ENCODE results near the gene TNNI2.

Gene TNNI2

DNA sequence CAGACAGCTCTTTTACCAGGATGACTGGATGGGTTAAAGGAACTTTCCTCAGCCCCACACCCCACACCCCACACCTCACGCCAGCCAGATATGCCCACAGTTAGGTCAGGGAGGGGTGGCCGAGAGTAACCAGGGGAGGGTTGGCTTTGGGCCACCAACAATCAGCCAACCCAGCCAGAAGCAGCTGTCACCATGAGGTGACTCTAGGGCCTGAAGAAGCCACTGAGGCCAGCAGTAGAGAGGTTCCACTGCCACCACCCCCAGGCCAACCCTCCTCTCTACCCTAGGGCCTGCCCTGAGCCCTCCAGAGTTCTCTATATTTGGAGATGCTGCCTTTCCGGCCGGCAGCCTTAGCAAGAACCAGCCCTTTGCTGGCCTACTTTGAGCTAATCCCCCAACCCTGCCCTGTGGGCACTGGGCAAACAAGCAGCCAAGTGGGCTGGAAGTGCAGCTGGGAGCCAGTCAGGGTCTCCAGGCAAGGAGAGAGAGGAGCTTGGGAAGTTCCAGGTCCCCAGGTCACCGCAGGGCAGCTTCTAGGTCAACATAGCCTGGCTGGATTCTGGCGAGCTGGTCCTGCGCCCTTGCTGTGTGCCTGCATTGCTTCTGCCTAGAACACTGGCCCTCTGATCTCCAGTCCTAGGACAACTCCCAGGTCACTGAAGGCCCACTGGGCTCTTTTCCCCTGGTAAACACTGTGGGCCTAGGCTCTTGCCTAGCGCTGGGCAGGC lies 16.0 kb upstream of the TNNI2 start:
- no peak for DNase-seq

GRCh38 chr11:1823376-1824220 lies 15.2 kb upstream of the TNNI2 start:
- DNase-seq = no peak

- DNase-seq = no peak
Observed at GRCh38 chr11:1824221-1825038, 14.4 kb upstream of the TNNI2 start.

DNA sequence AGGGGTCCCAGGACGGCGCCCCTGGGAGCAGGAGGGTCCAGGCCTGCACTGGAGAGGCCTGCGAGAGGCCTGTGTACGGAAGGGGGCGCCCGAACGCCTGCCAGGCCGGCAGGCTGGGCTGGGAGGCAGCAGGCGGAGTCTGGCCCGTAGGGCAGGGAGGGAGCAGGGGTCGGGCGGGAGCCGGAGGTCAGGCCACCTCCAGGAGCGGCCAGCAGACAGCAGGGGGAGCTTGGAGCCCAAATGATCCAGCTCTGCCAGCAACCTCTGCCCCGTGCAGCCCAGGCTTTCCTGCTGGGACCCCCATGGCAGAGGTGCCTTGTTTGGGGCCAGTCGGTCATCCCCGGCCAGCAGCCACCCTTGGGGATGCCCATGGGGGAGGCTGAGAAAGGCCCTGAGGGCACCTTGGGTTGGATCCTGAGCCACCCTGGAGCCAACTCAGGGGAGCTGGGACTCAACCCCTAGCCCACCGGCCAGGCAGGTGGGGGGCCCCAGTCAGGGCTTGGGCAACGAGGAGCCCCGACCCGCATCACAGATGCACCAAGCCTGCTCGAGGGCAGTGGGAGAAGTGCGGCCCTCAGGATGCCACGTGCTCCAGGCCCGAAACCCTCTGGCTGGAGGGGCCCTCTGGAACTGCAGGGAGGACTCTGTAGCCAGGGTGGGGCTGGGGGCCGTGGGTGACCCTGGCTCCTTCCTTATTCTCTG lies 13.6 kb upstream of the TNNI2 start:
- DNase-seq = no peak

- no peak for DNase-seq
Observed at GRCh38 chr11:1825785-1826451, 12.9 kb upstream of the TNNI2 start.

GRCh38 chr11:1826552-1827094 lies 12.2 kb upstream of the TNNI2 start:
- no peak for DNase-seq

DNA sequence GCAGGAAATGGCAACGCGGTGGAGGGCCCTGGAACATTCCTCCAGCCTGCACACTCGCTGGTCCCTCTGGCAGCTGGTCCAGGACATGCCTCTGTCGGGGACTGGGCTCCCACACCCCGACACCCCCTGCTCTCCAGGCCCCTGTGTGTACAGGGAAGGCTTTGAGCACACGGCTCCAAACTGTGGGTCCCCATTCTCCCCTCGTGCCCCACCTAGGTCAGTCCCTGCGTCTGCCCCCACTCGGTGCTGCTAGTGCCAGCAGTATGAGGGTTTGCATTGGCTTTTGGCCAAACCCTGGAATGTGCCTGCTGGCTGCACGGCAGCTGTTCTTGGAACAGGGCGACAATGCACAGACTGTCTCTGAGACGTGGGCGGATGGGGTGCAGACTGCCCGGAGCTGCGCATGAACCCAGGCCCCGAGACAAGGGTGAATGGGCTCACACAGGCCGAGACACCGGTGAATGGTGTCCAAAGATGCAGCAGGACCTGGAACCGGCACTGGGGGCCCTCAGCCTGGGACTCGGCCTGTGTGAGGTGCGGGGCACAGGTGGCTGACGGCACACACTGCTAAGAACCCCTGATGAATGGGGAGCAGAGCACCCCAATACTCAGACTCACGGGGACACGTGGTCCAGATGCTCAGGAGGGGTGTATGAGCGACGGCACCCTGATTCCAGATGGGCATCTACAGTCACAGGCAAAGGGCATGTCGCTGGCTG lies 11.5 kb upstream of the TNNI2 start:
- no peak for DNase-seq

GRCh38 chr11:1827931-1828330 lies 10.8 kb upstream of the TNNI2 start:
- no peak for DNase-seq

DNA sequence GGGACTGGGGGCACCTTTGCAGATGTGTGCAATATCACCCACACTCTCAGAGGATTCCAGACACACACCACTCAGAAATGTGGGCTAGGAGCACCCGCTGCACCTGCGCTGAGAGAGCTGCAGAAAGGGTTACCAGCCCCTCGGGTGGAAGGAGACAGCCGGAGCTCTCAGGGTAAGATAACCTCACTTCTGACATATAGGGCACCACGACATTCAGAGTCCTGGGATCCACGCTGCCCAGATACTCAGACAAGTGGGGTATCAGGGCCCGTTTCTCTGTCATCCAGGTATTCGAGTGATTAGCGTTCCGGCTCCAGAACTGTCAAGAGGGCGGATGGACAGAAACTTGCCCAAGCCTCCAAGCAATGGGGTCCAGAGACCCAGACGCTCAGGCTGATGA lies 10.2 kb upstream of the TNNI2 start:
- no peak for DNase-seq

DNA sequence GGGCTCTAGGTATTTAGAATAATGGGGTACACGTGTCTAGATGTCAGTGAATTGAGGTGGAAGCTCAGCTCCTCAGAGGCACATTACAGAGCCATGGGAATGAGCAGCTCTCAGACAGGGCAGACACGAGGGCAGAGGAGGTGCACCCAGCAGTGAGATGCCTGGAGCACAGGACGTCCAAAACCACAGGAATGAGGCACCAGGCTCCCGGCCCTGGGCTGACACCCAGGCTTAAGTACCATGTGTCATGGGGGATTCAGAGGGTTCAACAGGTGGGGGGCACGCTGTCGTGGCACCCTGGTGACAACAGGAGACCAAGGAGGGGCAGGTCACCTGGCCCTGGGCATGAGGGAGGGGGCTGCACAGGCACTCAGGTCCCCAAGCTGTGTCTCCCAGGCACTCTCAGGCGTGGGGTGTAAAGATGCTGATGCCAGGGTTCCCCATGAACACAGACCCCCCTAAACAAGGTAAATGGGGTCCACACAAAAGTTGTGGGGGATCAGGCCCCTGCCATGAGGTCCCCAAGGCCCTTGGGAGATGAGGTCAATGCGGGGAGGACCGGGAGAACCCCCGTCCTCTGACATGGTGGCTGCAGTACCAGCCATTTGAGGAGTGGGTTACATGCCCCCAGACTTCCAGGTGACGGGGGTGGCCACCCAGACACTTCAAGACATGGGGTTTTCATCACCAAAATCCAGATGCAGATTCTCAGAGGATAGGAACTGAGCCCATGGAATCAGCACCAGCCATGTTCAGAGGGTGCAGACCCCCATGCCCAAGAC lies 9.6 kb upstream of the TNNI2 start:
- no peak for DNase-seq

DNA sequence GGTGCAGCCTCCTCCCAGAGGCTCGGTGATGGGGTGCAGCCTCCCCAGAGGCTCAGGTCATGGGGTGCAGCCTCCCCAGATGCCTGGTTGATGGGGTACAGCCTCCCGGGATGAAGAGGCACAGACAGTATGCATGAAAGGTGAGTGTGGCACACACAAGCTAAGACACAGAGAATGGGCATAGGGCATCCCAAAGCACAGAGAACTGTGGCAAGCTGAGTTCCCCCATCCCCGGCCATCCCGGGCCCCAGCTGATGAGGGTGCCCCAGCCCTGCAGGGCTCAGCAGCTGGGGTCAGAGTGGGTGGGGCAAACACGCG lies 8.8 kb upstream of the TNNI2 start:
- no peak for DNase-seq

DNA sequence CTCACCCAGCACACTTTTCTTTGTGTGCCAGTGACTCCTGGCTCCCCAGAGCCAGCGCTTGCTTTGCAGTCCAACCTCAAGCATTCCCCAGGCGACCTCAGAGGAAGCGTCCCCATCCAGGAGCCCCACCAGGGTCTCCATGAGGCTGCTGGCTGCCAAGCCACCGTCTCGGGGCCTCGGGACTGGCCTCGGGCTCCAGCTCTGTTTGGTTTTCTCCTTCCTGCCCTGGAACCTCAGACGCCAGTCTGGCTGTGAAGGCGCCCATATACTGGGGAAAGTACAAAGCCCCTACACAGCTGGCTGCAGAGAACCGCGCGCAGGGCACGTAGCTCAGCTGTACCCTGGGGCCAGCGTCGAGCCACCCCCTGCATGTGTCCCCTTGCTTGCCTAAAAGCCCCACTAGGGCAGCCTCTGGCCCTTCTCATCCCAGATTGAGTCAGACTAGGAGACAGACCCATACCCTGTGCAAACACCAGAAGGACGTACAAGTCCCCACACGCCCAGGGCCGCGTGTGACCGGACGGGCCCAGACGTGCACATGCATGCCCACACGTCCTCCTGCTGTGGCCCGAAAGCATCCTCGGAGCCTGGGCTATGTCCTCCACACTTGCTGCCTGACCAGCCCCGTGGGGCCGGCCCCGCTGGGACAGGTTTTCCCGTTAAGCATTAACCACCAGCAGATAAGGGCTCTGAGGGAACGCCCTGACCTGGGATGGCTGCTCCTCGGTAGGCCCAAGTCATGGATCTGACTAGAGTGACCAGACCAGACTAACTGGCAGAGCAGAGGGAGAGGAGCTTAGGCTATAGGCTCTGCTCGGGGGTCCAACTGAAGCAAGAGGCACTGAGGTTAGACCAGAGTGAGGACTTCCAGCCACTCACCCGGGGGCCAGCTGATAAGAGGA lies 8.2 kb upstream of the TNNI2 start:
- DNase-seq = no peak

- no peak for DNase-seq
Observed at GRCh38 chr11:1831338-1832210, 7.2 kb upstream of the TNNI2 start.

- peak; percentile 75 for DNase-seq
Observed at GRCh38 chr11:1832211-1832919, 6.4 kb upstream of the TNNI2 start.

DNA sequence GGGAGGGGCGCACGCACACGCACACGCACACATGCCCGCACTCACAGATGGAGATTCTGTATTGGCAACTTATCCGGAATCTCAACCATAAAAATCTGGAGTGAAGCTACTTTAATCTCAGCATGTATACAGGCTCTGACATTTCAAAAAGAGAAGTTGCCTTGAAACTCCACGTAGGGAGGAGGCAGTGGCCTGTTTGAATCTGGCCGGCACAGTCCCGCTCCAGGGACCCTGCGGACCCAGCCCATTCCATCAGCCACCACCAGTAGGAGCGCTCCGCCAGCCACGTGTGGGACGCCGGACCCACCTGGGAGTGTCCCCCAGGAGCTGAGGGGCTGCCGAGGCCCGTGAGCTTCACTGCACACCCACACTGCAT lies 5.9 kb upstream of the TNNI2 start:
- DNase-seq = no peak

DNA sequence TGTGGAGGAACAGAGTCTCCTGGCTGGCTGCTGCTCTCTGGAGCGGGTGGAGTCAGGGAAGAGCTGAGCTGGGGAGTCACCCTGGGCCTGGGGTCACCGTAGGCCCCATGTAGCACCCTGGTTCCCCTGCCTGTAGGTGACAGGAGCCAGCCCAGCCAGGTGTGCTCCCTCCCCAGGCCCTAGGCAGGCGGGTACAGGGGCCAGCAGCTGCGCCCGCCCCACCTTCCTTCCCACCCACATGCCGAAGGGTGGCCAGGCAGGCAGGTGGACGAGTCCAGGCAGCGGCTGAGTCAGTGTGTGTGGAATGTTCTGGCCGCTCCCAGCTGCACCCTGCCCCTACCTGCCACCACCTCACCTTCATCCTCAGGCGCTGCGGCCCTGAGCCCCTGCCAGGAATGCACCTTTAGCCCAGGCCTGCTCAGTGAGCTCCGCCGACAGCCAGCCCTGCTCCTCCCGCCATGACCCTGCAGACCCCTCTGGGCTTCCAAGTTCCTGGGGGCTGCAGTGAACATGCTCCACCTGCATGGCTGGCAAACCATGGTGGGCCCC lies 4.6 kb upstream of the TNNI2 start:
- DNase-seq = no peak
